ENCODE data around the gene TCN2.
A peak's percentile ranks its signal among the peaks of the same experiment; 100 is the strongest.
"Not testable (repeated sequence)": the region's sequence is repeated elsewhere in the genome, so short reads cannot be mapped to it uniquely, and the experiment has no call there.

TCN2 gene

GRCh38 chr22:30612789-30613188 lies 5.8 kb downstream of the TCN2 start:
- no peak for DNase-seq

- DNase-seq: no peak
Measured at GRCh38 chr22:30614268-30614667, 7.3 kb downstream of the TCN2 start.

DNA sequence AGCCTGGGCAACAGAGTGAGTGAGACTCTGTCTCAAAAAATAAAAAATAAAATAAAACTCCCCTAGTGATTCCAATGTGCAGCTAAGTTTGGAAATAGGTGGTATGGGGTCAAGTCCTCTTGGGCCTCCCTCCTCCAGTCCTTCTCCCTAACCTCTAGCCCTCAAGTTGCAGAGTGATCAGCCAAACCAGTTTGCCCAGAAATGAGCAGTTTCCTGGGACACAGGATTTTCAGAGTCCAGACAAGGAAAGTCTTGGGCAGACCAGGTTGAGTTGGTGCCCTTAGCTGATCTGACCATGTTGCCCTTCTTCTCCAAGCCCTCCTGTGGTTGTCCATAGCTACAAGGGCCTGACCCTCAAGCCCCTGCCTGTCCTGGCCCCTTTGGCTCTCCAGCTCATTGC lies 7.9 kb downstream of the TCN2 start:
- no peak for DNase-seq

GRCh38 chr22:30615543-30615954 lies 8.6 kb downstream of the TCN2 start:
- no peak for DNase-seq

GRCh38 chr22:30617819-30618218 lies 10.8 kb downstream of the TCN2 start:
- DNase-seq: no peak

DNA sequence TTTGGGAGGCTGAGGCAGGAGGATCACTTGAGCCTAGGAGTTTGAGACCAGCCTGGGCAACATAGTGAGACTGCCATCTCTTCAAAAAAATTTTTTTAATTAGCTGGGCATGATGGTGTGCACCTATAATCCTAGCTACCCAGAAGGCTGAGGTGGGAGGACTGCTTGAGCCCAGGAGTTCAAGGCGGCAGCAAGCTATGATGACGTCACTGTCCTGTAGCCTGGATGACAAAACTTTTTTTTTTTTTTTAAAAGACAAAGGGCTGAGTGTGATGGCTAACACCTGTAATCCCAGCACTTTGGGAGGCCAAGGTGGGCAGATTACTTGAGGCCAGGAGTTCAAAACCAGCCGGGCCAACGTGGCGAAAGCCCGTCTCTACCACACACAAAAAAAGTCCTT lies 12.9 kb downstream of the TCN2 start:
- not testable (repeated sequence) for DNase-seq

DNA sequence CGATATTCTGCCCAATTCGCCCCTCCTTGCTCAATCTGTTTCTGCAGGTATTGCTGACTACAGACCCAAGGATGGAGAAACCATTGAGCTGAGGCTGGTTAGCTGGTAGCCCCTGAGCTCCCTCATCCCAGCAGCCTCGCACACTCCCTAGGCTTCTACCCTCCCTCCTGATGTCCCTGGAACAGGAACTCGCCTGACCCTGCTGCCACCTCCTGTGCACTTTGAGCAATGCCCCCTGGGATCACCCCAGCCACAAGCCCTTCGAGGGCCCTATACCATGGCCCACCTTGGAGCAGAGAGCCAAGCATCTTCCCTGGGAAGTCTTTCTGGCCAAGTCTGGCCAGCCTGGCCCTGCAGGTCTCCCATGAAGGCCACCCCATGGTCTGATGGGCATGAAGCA lies 19.4 kb downstream of the TCN2 start:
- no peak for DNase-seq

GRCh38 chr22:30627471-30627870 lies 20.5 kb downstream of the TCN2 start:
- DNase-seq: no peak

GRCh38 chr22:30628491-30628890 lies 21.5 kb downstream of the TCN2 start:
- DNase-seq: no peak

- DNase-seq: not testable (repeated sequence)
Measured at GRCh38 chr22:30631469-30631868, 24.5 kb downstream of the TCN2 start.

DNA sequence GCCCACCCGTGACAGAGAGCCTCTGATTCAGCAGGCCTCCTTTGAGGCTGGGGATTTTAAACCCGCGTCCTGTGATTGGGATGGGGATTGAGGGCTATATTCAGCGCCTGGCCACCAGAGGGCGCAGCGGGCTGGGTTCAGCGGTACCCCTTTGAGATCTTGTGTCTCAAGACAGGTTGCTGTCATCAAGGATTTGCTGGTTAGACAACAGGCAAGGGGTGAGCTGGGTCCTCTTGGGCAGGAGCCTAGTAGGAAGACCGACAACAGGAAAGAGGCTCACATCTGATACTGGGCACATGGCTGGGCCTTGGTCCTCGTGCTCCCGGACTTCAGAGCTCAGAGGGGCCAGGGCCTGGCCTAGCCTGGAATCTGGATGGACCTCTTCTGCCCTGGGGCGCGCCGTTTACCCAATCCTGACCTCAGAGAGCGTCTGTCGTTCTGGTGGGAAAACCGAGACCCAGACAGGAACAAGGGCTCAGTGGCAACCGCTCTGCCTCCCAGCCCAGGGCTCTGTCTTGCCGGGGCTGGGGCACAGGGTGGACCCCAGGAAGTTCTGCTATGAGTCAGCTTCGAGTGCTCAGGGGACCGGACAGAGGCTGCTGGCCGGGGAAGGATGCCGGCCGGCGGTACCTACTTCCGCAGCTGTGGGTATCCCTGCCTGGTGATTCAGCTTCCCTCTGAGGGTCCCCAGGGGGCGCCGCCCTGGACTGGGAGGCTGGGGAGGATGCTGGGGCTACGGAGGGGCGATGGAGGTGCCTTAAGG lies 27.7 kb downstream of the TCN2 start:
- DNase-seq: peak; percentile 93

DNA sequence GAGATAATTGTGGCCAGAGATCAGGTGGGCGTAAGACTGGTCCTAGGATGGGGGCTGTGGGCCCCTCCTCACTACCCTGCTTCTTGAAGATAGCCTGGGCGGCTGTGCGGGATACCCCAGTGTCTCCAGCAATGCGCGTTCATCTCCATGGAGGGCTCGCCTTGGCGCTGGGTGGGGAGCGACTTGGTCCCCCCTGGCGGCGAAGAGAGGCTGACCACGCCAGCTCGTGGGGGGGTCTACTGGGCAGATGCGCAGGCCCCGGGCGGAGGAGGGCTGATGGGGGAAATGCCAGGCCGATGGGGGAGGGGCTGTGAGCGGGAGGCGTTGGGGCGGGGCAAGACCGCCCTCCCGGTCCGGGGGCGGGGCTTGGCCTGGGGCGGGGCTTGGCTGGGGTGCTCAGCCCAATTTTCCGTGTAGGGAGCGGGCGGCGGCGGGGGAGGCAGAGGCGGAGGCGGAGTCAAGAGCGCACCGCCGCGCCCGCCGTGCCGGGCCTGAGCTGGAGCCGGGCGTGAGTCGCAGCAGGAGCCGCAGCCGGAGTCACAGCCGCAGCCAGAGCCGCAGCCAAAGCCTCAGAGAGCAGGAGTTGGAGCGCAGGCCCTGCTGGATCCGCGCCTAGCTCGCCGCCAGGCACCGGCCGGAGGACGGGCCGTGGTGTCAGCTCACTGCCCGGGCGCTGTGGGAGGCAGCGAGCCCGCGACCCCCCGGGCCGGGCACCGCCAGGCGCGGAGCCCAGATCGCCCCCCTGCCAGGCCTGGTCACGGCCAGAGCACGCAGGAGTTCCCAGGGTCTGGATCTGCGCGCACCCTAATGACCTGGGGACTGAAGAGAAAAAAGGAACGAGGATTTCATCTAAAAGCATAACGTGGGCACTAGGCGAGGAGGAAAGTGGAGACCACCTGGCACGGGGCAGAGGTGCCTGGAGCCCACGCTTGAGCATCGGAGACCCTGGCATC lies 28.6 kb downstream of the TCN2 start, which contains the start of gene SLC35E4:
SLC35E4 (plus strand) TSS at position 509 of the 953 bp plus-strand sequence. CDS start 670 bp downstream, outside the sequence.
- peak; percentile 95 for DNase-seq

DNA sequence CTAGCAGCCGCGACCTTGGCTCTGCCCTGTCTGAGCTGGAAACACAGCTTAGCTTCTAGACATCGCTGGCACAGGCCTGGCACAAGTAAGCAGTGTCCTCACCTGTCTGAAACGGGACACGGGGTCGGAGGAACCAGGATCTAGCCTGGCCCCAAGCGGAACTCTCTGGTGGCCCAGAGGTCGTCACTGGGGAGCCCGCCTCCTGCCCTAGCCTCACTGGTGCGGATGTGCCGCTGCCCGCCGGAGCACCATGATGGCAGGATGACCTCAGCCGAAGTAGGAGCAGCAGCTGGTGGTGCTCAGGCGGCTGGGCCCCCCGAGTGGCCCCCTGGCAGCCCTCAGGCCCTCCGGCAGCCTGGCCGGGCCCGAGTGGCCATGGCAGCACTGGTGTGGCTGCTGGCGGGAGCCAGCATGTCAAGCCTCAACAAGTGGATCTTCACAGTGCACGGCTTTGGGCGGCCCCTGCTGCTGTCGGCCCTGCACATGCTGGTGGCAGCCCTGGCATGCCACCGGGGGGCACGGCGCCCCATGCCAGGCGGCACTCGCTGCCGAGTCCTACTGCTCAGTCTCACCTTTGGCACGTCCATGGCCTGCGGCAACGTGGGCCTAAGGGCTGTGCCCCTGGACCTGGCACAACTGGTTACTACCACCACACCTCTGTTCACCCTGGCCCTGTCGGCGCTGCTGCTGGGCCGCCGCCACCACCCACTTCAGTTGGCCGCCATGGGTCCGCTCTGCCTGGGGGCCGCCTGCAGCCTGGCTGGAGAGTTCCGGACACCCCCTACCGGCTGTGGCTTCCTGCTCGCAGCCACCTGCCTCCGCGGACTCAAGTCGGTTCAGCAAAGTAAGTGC lies 29.5 kb downstream of the TCN2 start:
- DNase-seq: no peak

GRCh38 chr22:30637701-30638114 lies 30.7 kb downstream of the TCN2 start:
- DNase-seq: no peak

- DNase-seq: no peak
Measured at GRCh38 chr22:30640361-30640760, 33.4 kb downstream of the TCN2 start.

- no peak for DNase-seq
Measured at GRCh38 chr22:30640839-30641430, 34.0 kb downstream of the TCN2 start.

DNA sequence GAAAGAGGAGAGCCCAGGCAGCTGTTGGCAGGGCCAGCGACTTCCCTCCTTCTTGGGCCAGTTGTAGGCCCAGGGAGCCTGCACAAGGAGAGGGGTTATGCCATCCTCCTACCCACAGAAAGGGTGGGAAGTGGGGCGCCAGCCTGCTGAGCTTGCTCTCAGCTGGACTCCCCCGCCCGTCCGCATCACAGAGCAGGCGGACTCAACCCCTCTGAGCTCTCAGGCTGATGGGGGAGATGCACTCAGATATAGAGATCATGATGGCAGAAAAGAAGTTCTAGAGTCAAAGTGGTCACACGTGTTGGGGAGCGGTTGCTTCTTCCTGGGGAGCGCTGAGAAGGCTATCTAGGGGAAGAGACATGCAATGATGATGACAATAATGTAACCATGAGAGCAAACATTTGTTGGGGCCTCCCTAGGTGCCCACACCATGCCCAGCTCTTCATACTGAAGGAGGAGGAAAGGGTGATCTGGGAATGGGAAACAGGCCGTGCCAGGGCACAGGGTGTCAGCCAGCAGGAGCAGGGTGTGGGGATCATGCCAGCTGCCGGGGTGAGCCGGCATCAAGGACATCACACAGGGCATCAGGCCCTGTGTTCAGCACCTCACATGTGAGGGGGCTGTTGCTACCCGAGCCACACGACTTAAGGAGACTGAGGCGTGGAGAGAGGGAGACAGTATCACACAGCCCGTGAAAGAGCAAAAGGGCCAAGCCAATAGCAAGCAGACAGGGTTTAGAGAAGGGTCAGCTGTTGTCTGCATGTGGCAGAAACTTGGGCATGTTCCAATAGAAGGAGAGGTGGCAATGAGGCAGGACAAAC lies 36.3 kb downstream of the TCN2 start:
- no peak for DNase-seq

DNA sequence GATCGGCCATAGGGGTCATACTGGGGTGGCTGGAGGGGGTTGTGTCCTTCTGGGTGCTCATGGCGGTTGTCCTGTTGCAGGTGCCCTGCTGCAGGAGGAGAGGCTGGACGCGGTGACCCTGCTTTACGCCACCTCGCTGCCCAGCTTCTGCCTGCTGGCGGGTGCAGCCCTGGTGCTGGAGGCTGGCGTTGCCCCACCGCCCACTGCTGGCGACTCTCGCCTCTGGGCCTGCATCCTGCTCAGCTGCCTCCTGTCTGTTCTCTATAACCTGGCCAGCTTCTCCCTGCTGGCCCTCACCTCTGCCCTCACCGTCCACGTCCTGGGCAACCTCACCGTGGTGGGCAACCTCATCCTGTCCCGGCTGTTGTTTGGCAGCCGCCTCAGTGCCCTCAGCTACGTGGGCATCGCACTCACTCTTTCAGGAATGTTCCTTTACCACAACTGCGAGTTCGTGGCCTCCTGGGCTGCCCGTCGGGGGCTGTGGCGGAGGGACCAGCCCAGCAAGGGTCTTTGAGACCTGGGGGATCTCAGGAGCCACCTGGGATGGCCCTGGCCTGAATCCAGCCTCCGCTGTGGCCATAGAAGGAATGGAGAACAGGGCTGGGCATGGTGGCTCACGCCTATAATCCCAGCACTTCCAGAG lies 39.7 kb downstream of the TCN2 start:
- no peak for DNase-seq

- no peak for DNase-seq
Measured at GRCh38 chr22:30647536-30647935, 40.6 kb downstream of the TCN2 start.

DNA sequence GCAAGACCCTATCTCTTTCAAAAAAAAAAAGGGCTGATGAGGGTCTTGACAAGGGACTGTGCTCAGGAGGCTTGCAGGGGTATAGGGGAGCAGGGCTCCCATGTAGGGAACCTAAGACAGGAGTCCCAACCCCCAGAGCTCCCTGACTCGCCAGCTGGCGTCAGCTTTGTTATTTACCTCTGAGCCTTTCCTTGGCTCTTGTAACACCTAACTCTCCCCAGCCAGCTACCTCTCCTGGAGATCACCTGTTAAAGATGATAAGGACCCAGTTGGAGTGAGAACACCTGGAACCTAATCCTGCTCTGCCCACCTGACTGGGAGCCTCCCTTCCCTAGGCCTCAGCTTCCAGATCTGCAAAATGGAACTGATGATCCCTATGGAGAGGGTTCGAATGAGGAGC lies 41.9 kb downstream of the TCN2 start:
- no peak for DNase-seq

DNA sequence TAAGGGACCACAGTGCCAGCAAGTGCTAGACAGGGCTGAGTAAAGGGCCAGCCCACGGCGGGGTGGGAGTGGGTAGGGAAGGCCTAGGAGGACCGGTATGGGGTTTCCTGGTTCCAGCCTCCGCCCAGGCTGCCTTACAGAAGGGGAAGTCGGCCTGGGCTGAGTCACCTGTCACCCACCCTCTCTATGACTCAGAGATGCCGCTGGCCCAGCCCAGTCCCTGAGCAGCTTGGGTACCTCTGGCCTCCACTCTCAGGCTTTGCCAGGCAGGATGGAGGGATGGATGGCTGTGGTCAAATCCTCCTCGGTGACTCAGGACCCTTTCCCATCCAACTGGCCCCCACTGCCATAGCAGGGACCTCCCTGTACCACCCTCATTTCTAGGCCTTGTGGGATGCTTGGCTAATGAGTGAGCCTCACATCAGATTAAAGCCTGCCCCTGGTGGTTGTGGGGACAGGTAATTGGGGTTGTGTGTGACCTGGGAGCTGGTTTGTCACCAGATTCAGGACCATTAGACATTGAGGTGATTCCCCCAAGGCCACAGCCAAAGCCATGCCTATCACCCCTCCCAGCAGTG lies 42.5 kb downstream of the TCN2 start:
- no peak for DNase-seq

All from midbrain (tissue), 1 donor.